SK-N-SH treated with all-trans-retinoic acid at 6 μM for 48 hours (cell line): Measurements from ENCODE around the gene SHANK1.

Experiments used
- CREB5 ChIP-seq: fragments of 250-450 bp; sonication (Bioruptor Pico); IDR thresholded peaks from 2 replicates; pipeline ENCODE4 v1.5.1; 2020; ENCODE audit warnings: low read depth, mild to moderate bottlenecking, moderate library complexity
- SNAI2 ChIP-seq: fragments of 250-450 bp; sonication (Bioruptor Pico); IDR thresholded peaks from 2 replicates; pipeline ENCODE4 v1.5.0; 2020; ENCODE audit warnings: mild to moderate bottlenecking, moderate library complexity
- TSHZ2 ChIP-seq: fragments of 250-450 bp; sonication (Bioruptor Pico); IDR thresholded peaks from 2 replicates; pipeline ENCODE4 v1.5.0; 2020; ENCODE audit warnings: mild to moderate bottlenecking, moderate library complexity
- ZNF565 ChIP-seq: fragments of 450-650 bp; formaldehyde crosslinking; conservative IDR thresholded peaks from 2 replicates; pipeline ENCODE4 v1.5.0; 2020; ENCODE audit warnings: low read depth, mild to moderate bottlenecking, moderate library complexity
- TF ChIP-seq, protein P1 (sequence below): fragments of 250-450 bp; sonication (Bioruptor Pico); IDR thresholded peaks from 2 replicates; pipeline ENCODE4 v1.8.0; 2020; ENCODE audit warnings: mild to moderate bottlenecking, moderate library complexity, borderline replicate concordance

GRCh38 chr19:50646074-50646807 is 73.4 kb downstream of the SHANK1 start:
- TF ChIP-seq CREB5 (no peak), SNAI2 (CRISPR knock-in tag) (no peak), ZNF565 (CRISPR knock-in tag) (no peak), TSHZ2 (CRISPR knock-in tag) (no peak)
- TF ChIP-seq, protein P1, sequence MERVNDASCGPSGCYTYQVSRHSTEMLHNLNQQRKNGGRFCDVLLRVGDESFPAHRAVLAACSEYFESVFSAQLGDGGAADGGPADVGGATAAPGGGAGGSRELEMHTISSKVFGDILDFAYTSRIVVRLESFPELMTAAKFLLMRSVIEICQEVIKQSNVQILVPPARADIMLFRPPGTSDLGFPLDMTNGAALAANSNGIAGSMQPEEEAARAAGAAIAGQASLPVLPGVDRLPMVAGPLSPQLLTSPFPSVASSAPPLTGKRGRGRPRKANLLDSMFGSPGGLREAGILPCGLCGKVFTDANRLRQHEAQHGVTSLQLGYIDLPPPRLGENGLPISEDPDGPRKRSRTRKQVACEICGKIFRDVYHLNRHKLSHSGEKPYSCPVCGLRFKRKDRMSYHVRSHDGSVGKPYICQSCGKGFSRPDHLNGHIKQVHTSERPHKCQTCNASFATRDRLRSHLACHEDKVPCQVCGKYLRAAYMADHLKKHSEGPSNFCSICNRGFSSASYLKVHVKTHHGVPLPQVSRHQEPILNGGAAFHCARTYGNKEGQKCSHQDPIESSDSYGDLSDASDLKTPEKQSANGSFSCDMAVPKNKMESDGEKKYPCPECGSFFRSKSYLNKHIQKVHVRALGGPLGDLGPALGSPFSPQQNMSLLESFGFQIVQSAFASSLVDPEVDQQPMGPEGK (CRISPR knock-in tag) = no peak
